Neuron (in vitro differentiated cells): ENCODE results near the gene C21orf58.
A peak's percentile ranks its signal among the peaks of the same experiment; 100 is the strongest.

Experiments used
- H2AFZ ChIP-seq: one replicate; pipeline ENCODE4 v1.6.1; 2013; ENCODE audit warnings: low read depth, mild to moderate bottlenecking, inconsistent platforms, low read length, moderate library complexity
- H3K27me3 ChIP-seq: one replicate; pipeline ENCODE4 v1.6.1; 2013; ENCODE audit warnings: low read length; ENCODE audit not compliant: insufficient read depth
- H3K36me3 ChIP-seq: one replicate; pipeline ENCODE4 v1.6.1; 2013; ENCODE audit warnings: low read length; ENCODE audit not compliant: insufficient read depth
- H3K4me1 ChIP-seq: one replicate; pipeline ENCODE4 v1.6.1; 2013; ENCODE audit warnings: low read length; ENCODE audit not compliant: insufficient read depth
- H3K4me3 ChIP-seq: 2 replicates; pipeline ENCODE4 v1.5.1; 2013; ENCODE audit warnings: mild to moderate bottlenecking, low read length, moderate library complexity
- H3K9me3 ChIP-seq: one replicate; pipeline ENCODE4 v1.6.1; 2013; ENCODE audit warnings: low read length

Gene C21orf58

GRCh38 chr21:46326110-46326703 is 2.5 kb upstream of the C21orf58 start:
- H2AFZ ChIP-seq = no peak overlapping the region
- no peaks in the 10 kb centered on the region for H3K9me3 ChIP-seq
- H3K4me1 ChIP-seq = peaks cover 21% of the 10 kb centered on the region
- H3K4me3 ChIP-seq = no peak overlapping the region
- peaks cover 38% of the 10 kb centered on the region for H3K36me3 ChIP-seq
- no peaks in the 10 kb centered on the region for H3K27me3 ChIP-seq

- peaks cover 42% of the 10 kb centered on the region for H3K36me3 ChIP-seq
These were observed 1.6 kb upstream of the C21orf58 start for GRCh38 chr21:46325073-46325912.

GRCh38 chr21:46324390-46325072 is 861 bp upstream of the C21orf58 start:
- Histone ChIP-seq H3K36me3 (peaks cover 35% of the 10 kb centered on the region), H3K4me1 (peaks cover 29% of the 10 kb centered on the region), H3K27me3 (no peaks in the 10 kb centered on the region), H3K9me3 (no peaks in the 10 kb centered on the region), H3K4me3 (peak overlapping the region; percentile 99), H2AFZ (peak overlapping the region; percentile 93)

More at GRCh38 chr21:46325073-46325912, 1.6 kb upstream of the C21orf58 start:
- Histone ChIP-seq H3K4me1 (peaks cover 29% of the 10 kb centered on the region), H3K4me3 (peak overlapping the region; percentile 93), H3K27me3 (no peaks in the 10 kb centered on the region), H2AFZ (peak overlapping the region; percentile 93), H3K9me3 (no peaks in the 10 kb centered on the region)

- Histone ChIP-seq H3K9me3 (no peaks in the 10 kb centered on the region), H3K4me3 (peak overlapping the region; percentile 99), H2AFZ (peak overlapping the region; percentile 70), H3K4me1 (peaks cover 29% of the 10 kb centered on the region), H3K27me3 (no peaks in the 10 kb centered on the region), H3K36me3 (peaks cover 22% of the 10 kb centered on the region)
These were observed 402 bp downstream of the C21orf58 start for GRCh38 chr21:46323227-46323709.

- Histone ChIP-seq H3K9me3 (no peaks in the 10 kb centered on the region), H3K27me3 (no peaks in the 10 kb centered on the region), H3K4me3 (peak overlapping the region; percentile 99), H3K36me3 (peaks cover 17% of the 10 kb centered on the region), H3K4me1 (peaks cover 29% of the 10 kb centered on the region), H2AFZ (peak overlapping the region; percentile 70)
These were observed 1.1 kb downstream of the C21orf58 start for GRCh38 chr21:46322351-46323226.

- Histone ChIP-seq H2AFZ (no peak overlapping the region), H3K9me3 (no peaks in the 10 kb centered on the region), H3K27me3 (no peaks in the 10 kb centered on the region), H3K4me3 (no peak overlapping the region), H3K4me1 (peaks cover 24% of the 10 kb centered on the region), H3K36me3 (peaks cover 18% of the 10 kb centered on the region)
These were observed 3.3 kb downstream of the C21orf58 start for GRCh38 chr21:46320331-46320801.

GRCh38 chr21:46319186-46319585 is 4.5 kb downstream of the C21orf58 start:
- Histone ChIP-seq H3K9me3 (no peaks in the 10 kb centered on the region), H3K4me1 (peaks cover 24% of the 10 kb centered on the region), H3K27me3 (no peaks in the 10 kb centered on the region), H3K36me3 (peaks cover 23% of the 10 kb centered on the region), H2AFZ (no peak overlapping the region), H3K4me3 (no peak overlapping the region)

GRCh38 chr21:46318464-46318845 is 5.2 kb downstream of the C21orf58 start:
- no peak overlapping the region for H2AFZ ChIP-seq
- no peaks in the 10 kb centered on the region for H3K9me3 ChIP-seq
- H3K4me3 ChIP-seq = no peak overlapping the region
- H3K36me3 ChIP-seq = peaks cover 28% of the 10 kb centered on the region
- H3K4me1 ChIP-seq = peaks cover 24% of the 10 kb centered on the region
- no peaks in the 10 kb centered on the region for H3K27me3 ChIP-seq

GRCh38 chr21:46317710-46318463 is 5.8 kb downstream of the C21orf58 start:
- Histone ChIP-seq H3K27me3 (no peaks in the 10 kb centered on the region), H2AFZ (no peak overlapping the region), H3K4me3 (no peak overlapping the region), H3K36me3 (peaks cover 33% of the 10 kb centered on the region), H3K4me1 (peaks cover 24% of the 10 kb centered on the region), H3K9me3 (no peaks in the 10 kb centered on the region)

GRCh38 chr21:46316708-46317324 is 6.9 kb downstream of the C21orf58 start:
- peaks cover 14% of the 10 kb centered on the region for H3K4me1 ChIP-seq
- no peaks in the 10 kb centered on the region for H3K9me3 ChIP-seq
- no peaks in the 10 kb centered on the region for H3K27me3 ChIP-seq
- H3K4me3 ChIP-seq = no peak overlapping the region
- H2AFZ ChIP-seq = no peak overlapping the region
- peaks cover 36% of the 10 kb centered on the region for H3K36me3 ChIP-seq

GRCh38 chr21:46314441-46315020 is 9.1 kb downstream of the C21orf58 start:
- Histone ChIP-seq H3K4me3 (no peak overlapping the region), H3K9me3 (no peaks in the 10 kb centered on the region), H3K27me3 (no peaks in the 10 kb centered on the region), H3K36me3 (peaks cover 33% of the 10 kb centered on the region), H3K4me1 (no peaks in the 10 kb centered on the region), H2AFZ (no peak overlapping the region)
